Nephron (organoid): ENCODE data around the gene HES5.
A peak's percentile ranks its signal among the peaks of the same experiment; 100 is the strongest.

Source experiments
- H3K27ac Mint-ChIP-seq, 3 experiments: 2 replicates each; pipeline ENCODE4 v1.8.0; 2020; ENCODE audit warnings: mixed read lengths in 3 of 3, mild to moderate bottlenecking in 2 of 3, moderate library complexity in 1 of 3
- H3K27me3 Mint-ChIP-seq: 2 replicates; pipeline ENCODE4 v1.8.0; 2021; ENCODE audit warnings: low read depth, mild to moderate bottlenecking, moderate library complexity, mixed read lengths
- H3K36me3 Mint-ChIP-seq: 2 replicates; pipeline ENCODE4 v1.8.0; 2020; ENCODE audit warnings: low read depth, mixed read lengths
- H3K4me1 Mint-ChIP-seq: 2 replicates; pipeline ENCODE4 v1.8.0; 2020; ENCODE audit warnings: mixed read lengths
- H3K4me3 Mint-ChIP-seq, 3 experiments: 2 replicates each; pipeline ENCODE4 v1.8.0; 2020; ENCODE audit warnings: mild to moderate bottlenecking in 3 of 3, mixed read lengths in 3 of 3, moderate library complexity in 2 of 3
- H3K9me3 Mint-ChIP-seq: 2 replicates; pipeline ENCODE4 v1.8.0; 2020; ENCODE audit warnings: mixed read lengths
- CTCF ChIP-seq, 3 experiments: fragments of 200-600 bp; sonication (generic); IDR thresholded peaks; one replicate each; pipeline ENCODE4 v1.5.0; 2021; ENCODE audit warnings: antibody characterized with exemption in 3 of 3; ENCODE audit not compliant: unreplicated experiment in 3 of 3

HES5 gene

GRCh38 chr1:2557482-2558400 lies 27.7 kb upstream of the HES5 start:
- Mint-ChIP-seq H3K27ac (no peak overlapping the region), H3K9me3 (no peaks in the 10 kb centered on the region), H3K36me3 (no peaks in the 10 kb centered on the region), H3K27me3 (peaks cover 11% of the 10 kb centered on the region), H3K4me3 (no peak overlapping the region), H3K4me1 (peaks cover 7% of the 10 kb centered on the region)
- no peak for TF ChIP-seq CTCF (IDR thresholded peaks at IDR 0.05; ENCODE audit: unreplicated experiment in 3 of 3)

DNA sequence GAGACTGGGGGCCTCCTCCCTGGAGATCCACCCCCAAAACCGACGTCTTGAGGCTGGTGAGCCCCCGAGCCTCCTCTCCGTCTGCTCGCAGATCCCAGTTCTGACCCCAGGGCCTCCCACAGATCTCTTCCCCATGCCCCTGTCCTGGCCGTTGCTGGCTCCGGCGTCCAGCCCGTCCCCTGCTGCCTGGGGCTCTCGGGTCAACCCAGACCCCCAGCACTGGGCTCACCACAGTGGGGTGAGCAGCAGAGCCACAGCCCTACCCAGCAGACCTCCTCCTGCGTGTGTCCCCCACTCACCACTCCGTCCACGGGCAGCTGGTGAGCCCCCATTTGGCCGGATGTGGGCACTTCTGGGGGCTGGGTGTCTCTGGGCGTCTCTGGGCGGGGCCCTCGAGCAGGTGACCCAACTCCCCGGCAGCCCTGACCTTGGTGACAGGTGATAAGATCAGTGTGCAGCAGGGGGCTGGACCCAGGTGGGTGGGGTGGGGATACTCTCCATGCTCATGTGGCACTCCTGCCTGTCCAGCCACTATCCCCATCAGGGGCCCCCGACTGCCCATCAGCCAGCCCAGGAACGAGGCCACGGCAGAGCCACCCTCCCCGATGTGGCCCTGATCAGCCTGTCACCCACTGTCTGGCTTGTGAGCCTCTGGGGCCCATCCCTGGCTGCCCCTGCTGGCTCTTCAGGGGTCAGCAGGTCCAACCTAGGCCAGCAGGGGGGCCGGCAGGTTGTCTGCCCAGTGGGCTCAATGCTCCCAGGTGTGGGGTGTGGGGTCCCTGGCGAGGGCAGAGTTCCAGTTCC lies 26.8 kb upstream of the HES5 start:
- Mint-ChIP-seq H3K27ac (peak overlapping the region; percentile 79 to 93 (median 88)), H3K27me3 (peaks cover 11% of the 10 kb centered on the region), H3K36me3 (no peaks in the 10 kb centered on the region), H3K4me1 (peaks cover 7% of the 10 kb centered on the region), H3K4me3 (peak overlapping the region; percentile 46 to 80 (median 75)), H3K9me3 (no peaks in the 10 kb centered on the region)
- TF ChIP-seq CTCF (IDR thresholded peaks at IDR 0.05; ENCODE audit: unreplicated experiment in 3 of 3): no peak

DNA sequence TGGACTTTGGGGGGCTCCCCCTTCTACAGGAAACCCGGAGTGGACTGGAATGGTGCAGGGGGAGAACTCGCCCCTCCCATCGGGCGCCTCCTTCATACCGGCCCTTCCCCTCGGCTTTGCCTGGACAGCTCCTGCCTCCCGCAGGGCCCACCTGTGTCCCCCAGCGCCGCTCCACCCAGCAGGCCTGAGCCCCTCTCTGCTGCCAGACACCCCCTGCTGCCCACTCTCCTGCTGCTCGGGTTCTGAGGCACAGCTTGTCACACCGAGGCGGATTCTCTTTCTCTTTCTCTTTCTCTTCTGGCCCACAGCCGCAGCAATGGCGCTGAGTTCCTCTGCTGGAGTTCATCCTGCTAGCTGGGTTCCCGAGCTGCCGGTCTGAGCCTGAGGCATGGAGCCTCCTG lies 26.2 kb upstream of the HES5 start, which contains the start of gene TNFRSF14:
TNFRSF14 (plus strand) TSS at position 95 of the 401 bp plus-strand sequence; CDS start at position 389, 294 bp downstream.
- H3K27ac Mint-ChIP-seq: peak within 1 kb of the TSS; percentile 79 to 93 (median 88)
- no peaks in the 10 kb centered on the region for H3K9me3 Mint-ChIP-seq
- no peak for TF ChIP-seq CTCF (IDR thresholded peaks at IDR 0.05; ENCODE audit: unreplicated experiment in 3 of 3)
- peak within 1 kb of the TSS; percentile 46 to 80 (median 75) for H3K4me3 Mint-ChIP-seq
- H3K4me1 Mint-ChIP-seq: peaks cover 7% of the 10 kb centered on the region
- peaks cover 11% of the 10 kb centered on the region for H3K27me3 Mint-ChIP-seq
- H3K36me3 Mint-ChIP-seq: no peaks in the 10 kb centered on the region

DNA sequence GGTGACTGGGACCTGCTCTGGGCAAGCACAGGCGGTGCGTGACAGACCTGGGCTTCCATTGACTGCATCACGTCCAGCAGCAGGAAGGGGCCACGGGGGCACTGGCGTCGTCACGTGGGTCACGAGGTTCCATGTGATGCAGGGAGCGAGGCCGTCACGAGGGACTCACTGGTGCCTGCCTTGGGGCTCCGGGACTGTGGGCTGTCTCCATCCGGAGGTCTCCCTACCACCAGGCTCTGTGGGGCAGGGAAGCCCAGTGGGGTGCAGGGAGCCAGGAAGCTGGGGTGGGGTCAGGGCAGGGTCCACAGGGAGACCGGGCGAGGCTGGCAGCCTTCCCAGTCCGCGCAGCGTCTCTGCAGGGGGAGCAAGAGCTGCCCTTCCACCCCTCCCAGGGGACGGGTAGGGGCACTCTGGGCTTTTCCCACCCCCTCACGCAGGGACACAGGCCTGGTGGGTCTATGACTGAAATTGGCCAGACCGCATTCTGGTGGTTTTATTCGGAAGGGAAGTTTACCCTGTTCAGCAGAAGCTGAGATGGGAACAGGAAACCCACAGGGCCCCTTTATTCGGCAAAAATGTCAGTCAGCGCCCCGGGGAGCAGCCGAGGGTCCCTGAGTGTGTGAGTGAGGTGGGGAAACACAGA lies 25.7 kb upstream of the HES5 start:
- Mint-ChIP-seq H3K4me1 (peaks cover 7% of the 10 kb centered on the region), H3K27ac (peak overlapping the region; percentile 79 to 93 (median 88)), H3K4me3 (peak overlapping the region in 2 of 3 experiments; percentile 75 to 80), H3K9me3 (no peaks in the 10 kb centered on the region), H3K27me3 (peaks cover 11% of the 10 kb centered on the region), H3K36me3 (no peaks in the 10 kb centered on the region)
- TF ChIP-seq CTCF (IDR thresholded peaks at IDR 0.05; ENCODE audit: unreplicated experiment in 3 of 3): no peak

GRCh38 chr1:2554621-2555387 lies 24.7 kb upstream of the HES5 start:
- H3K9me3 Mint-ChIP-seq: no peaks in the 10 kb centered on the region
- H3K27ac Mint-ChIP-seq: no peak overlapping the region
- H3K4me1 Mint-ChIP-seq: peaks cover 7% of the 10 kb centered on the region
- no peaks in the 10 kb centered on the region for H3K36me3 Mint-ChIP-seq
- H3K4me3 Mint-ChIP-seq: no peak overlapping the region
- H3K27me3 Mint-ChIP-seq: peaks cover 11% of the 10 kb centered on the region
- TF ChIP-seq CTCF (IDR thresholded peaks at IDR 0.05; ENCODE audit: unreplicated experiment in 3 of 3): peak; percentile 40 to 55 (median 52)
